Measurements from ENCODE around the gene EMC8.
"Not testable (repeated sequence)": the region's sequence is repeated elsewhere in the genome, so short reads cannot be mapped to it uniquely, and the experiment has no call there.

- TF ChIP-seq CTCF (conservative IDR thresholded peaks at IDR 0.05); ZFX (IDR thresholded peaks at IDR 0.05): not testable (repeated sequence)
Measured at GRCh38 chr16:85837654-85838053, 38.3 kb upstream of the EMC8 start.
